ENCODE measurements around the gene C4B. TPM values are rescaled to one million over a fixed set of nuclear protein-coding genes. Genes with fewer than 3 reads are reported as not detected.

The C4B gene
- total and polyA plus RNA-seq, 2 experiments from 2014 or later = 0.57 TPM; not detected in 1

DNA sequence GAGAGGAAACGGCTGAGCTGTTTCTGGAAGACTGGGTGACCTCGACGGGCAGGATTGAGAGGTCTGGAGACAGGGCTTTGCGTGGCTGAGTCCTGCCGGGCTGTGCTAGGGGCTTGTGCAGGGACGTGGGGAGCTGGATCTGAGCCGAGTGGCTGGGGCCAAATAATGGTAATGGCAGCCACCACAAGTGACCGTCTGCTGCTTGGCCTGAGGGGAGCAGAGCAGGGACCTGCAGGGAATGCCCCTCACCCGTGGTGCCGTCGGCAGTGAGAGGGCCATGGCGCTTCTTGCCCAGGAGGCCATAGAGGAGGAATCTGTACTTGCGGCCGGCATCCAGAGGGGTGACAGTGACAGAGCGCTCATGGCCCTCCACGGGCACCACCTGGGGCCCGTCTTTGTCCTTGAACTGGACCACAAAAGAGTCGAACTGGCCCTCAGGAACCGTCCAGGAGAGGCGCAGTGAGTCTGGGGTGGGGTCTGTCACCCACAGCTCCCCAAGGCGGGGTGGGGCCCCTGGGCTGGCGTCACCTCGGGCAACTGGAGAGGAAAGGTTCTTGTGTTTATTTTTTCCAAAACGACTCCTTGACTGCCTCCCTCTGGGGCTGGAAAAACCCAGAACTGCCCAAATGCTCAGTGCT is 55.4 kb downstream of the C4B start:
- no peak overlapping the region for H3K4me3 Mint-ChIP-seq
- H3K27me3 ChIP-seq (ENCODE audit: insufficient read depth) = no peaks in the 10 kb centered on the region
- H3K27me3 Mint-ChIP-seq (ENCODE audit: insufficient read depth, low read depth, poor library complexity) = peaks cover 12% of the 10 kb centered on the region
- TF ChIP-seq, protein P1, sequence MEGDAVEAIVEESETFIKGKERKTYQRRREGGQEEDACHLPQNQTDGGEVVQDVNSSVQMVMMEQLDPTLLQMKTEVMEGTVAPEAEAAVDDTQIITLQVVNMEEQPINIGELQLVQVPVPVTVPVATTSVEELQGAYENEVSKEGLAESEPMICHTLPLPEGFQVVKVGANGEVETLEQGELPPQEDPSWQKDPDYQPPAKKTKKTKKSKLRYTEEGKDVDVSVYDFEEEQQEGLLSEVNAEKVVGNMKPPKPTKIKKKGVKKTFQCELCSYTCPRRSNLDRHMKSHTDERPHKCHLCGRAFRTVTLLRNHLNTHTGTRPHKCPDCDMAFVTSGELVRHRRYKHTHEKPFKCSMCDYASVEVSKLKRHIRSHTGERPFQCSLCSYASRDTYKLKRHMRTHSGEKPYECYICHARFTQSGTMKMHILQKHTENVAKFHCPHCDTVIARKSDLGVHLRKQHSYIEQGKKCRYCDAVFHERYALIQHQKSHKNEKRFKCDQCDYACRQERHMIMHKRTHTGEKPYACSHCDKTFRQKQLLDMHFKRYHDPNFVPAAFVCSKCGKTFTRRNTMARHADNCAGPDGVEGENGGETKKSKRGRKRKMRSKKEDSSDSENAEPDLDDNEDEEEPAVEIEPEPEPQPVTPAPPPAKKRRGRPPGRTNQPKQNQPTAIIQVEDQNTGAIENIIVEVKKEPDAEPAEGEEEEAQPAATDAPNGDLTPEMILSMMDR (conservative IDR thresholded peaks at IDR 0.05; ENCODE audit: low read depth in 2 of 2) = no peak
- TF ChIP-seq POLR2AphosphoS5 (IDR thresholded peaks at IDR 0.05; ENCODE audit: low read depth) (no peak), EZH2phosphoT487 (IDR thresholded peaks at IDR 0.05; ENCODE audit: unreplicated experiment) (no peak), ZNF114 (CRISPR knock-in tag; IDR thresholded peaks at IDR 0.05) (no peak), ZNF331 (CRISPR knock-in tag; IDR thresholded peaks at IDR 0.05; ENCODE audit: low read depth) (no peak), JUNB (IDR thresholded peaks at IDR 0.05; ENCODE audit: unreplicated experiment) (no peak), NANOG (IDR thresholded peaks at IDR 0.05; ENCODE audit: borderline replicate concordance) (no peak), CREB1 (CRISPR knock-in tag; IDR thresholded peaks at IDR 0.05; ENCODE audit: low read depth) (no peak), EZH2 (IDR thresholded peaks at IDR 0.05; ENCODE audit: low read depth, unreplicated experiment) (no peak), STAT1 (IDR thresholded peaks at IDR 0.05; ENCODE audit: unreplicated experiment) (no peak)
- TF ChIP-seq, protein P2, sequence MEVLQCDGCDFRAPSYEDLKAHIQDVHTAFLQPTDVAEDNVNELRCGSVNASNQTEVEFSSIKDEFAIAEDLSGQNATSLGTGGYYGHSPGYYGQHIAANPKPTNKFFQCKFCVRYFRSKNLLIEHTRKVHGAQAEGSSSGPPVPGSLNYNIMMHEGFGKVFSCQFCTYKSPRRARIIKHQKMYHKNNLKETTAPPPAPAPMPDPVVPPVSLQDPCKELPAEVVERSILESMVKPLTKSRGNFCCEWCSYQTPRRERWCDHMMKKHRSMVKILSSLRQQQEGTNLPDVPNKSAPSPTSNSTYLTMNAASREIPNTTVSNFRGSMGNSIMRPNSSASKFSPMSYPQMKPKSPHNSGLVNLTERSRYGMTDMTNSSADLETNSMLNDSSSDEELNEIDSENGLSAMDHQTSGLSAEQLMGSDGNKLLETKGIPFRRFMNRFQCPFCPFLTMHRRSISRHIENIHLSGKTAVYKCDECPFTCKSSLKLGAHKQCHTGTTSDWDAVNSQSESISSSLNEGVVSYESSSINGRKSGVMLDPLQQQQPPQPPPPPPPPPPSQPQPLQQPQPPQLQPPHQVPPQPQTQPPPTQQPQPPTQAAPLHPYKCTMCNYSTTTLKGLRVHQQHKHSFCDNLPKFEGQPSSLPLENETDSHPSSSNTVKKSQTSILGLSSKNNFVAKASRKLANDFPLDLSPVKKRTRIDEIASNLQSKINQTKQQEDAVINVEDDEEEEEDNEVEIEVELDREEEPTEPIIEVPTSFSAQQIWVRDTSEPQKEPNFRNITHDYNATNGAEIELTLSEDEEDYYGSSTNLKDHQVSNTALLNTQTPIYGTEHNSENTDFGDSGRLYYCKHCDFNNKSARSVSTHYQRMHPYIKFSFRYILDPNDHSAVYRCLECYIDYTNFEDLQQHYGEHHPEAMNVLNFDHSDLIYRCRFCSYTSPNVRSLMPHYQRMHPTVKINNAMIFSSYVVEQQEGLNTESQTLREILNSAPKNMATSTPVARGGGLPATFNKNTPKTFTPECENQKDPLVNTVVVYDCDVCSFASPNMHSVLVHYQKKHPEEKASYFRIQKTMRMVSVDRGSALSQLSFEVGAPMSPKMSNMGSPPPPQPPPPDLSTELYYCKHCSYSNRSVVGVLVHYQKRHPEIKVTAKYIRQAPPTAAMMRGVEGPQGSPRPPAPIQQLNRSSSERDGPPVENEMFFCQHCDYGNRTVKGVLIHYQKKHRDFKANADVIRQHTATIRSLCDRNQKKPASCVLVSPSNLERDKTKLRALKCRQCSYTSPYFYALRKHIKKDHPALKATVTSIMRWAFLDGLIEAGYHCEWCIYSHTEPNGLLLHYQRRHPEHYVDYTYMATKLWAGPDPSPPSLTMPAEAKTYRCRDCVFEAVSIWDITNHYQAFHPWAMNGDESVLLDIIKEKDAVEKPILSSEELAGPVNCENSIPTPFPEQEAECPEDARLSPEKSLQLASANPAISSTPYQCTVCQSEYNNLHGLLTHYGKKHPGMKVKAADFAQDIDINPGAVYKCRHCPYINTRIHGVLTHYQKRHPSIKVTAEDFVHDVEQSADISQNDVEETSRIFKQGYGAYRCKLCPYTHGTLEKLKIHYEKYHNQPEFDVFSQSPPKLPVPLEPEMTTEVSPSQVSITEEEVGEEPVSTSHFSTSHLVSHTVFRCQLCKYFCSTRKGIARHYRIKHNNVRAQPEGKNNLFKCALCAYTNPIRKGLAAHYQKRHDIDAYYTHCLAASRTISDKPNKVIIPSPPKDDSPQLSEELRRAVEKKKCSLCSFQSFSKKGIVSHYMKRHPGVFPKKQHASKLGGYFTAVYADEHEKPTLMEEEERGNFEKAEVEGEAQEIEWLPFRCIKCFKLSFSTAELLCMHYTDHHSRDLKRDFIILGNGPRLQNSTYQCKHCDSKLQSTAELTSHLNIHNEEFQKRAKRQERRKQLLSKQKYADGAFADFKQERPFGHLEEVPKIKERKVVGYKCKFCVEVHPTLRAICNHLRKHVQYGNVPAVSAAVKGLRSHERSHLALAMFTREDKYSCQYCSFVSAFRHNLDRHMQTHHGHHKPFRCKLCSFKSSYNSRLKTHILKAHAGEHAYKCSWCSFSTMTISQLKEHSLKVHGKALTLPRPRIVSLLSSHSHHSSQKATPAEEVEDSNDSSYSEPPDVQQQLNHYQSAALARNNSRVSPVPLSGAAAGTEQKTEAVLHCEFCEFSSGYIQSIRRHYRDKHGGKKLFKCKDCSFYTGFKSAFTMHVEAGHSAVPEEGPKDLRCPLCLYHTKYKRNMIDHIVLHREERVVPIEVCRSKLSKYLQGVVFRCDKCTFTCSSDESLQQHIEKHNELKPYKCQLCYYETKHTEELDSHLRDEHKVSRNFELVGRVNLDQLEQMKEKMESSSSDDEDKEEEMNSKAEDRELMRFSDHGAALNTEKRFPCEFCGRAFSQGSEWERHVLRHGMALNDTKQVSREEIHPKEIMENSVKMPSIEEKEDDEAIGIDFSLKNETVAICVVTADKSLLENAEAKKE (CRISPR knock-in tag; IDR thresholded peaks at IDR 0.05) = no peak
- TF ChIP-seq, protein P3, sequence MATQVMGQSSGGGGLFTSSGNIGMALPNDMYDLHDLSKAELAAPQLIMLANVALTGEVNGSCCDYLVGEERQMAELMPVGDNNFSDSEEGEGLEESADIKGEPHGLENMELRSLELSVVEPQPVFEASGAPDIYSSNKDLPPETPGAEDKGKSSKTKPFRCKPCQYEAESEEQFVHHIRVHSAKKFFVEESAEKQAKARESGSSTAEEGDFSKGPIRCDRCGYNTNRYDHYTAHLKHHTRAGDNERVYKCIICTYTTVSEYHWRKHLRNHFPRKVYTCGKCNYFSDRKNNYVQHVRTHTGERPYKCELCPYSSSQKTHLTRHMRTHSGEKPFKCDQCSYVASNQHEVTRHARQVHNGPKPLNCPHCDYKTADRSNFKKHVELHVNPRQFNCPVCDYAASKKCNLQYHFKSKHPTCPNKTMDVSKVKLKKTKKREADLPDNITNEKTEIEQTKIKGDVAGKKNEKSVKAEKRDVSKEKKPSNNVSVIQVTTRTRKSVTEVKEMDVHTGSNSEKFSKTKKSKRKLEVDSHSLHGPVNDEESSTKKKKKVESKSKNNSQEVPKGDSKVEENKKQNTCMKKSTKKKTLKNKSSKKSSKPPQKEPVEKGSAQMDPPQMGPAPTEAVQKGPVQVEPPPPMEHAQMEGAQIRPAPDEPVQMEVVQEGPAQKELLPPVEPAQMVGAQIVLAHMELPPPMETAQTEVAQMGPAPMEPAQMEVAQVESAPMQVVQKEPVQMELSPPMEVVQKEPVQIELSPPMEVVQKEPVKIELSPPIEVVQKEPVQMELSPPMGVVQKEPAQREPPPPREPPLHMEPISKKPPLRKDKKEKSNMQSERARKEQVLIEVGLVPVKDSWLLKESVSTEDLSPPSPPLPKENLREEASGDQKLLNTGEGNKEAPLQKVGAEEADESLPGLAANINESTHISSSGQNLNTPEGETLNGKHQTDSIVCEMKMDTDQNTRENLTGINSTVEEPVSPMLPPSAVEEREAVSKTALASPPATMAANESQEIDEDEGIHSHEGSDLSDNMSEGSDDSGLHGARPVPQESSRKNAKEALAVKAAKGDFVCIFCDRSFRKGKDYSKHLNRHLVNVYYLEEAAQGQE (IDR thresholded peaks at IDR 0.05; ENCODE audit: unreplicated experiment) = no peak
- TF ChIP-seq, protein P4, sequence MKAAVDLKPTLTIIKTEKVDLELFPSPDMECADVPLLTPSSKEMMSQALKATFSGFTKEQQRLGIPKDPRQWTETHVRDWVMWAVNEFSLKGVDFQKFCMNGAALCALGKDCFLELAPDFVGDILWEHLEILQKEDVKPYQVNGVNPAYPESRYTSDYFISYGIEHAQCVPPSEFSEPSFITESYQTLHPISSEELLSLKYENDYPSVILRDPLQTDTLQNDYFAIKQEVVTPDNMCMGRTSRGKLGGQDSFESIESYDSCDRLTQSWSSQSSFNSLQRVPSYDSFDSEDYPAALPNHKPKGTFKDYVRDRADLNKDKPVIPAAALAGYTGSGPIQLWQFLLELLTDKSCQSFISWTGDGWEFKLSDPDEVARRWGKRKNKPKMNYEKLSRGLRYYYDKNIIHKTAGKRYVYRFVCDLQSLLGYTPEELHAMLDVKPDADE (IDR thresholded peaks at IDR 0.05) = no peak
- no peaks in the 10 kb centered on the region for H3K36me3 ChIP-seq (ENCODE audit: insufficient read depth)
- H3K27ac Mint-ChIP-seq = no peak overlapping the region
- ATAC-seq (no peak), DNase-seq (ENCODE audit: low spot score) (no peak)
- no peaks in the 10 kb centered on the region for H3K79me2 ChIP-seq (replicated peaks; ENCODE audit: insufficient read depth)
- H2AFZ ChIP-seq = no peak overlapping the region
- peaks cover 20% of the 10 kb centered on the region for H3K4me1 Mint-ChIP-seq
- H3K4me1 ChIP-seq (ENCODE audit: insufficient read depth) = no peaks in the 10 kb centered on the region; the same call in 1 of the 2 replicates
- H3K4me3 ChIP-seq = no peak overlapping the region
- H3K9me2 ChIP-seq (ENCODE audit: insufficient read depth) = no peaks in the 10 kb centered on the region
- H3K9me3 Mint-ChIP-seq = no peaks in the 10 kb centered on the region
- no peak overlapping the region for H3K4me2 ChIP-seq
- no peaks in the 10 kb centered on the region for H3F3A ChIP-seq (replicated peaks; ENCODE audit: low read depth)
- no peaks in the 10 kb centered on the region for H4K20me1 ChIP-seq (replicated peaks; ENCODE audit: insufficient read depth)
- no peaks in the 10 kb centered on the region; the same call in 2 of the 3 replicates for H3K36me3 Mint-ChIP-seq (ENCODE audit: low read depth)
- no peak overlapping the region for H3K27ac ChIP-seq (ENCODE audit: low read depth)

All from GM23338 (cell line).